DOHH2 (cell line): ENCODE results near the gene ZNF414.

Experiments used
- H3F3A ChIP-seq: fragments of 200-600 bp; sonication (generic), shearing (Covaris generic); 2 replicates; pipeline ENCODE4 v1.6.0; 2016; ENCODE audit warnings: antibody characterized with exemption, mild to moderate bottlenecking; ENCODE audit not compliant: control insufficient read depth, insufficient read depth
- H3K27ac ChIP-seq: fragments of 200-600 bp; sonication (generic); 2 replicates; pipeline ENCODE4 v1.5.1; 2014; ENCODE audit warnings: low read depth, mild to moderate bottlenecking, low read length, moderate library complexity
- H3K27me3 ChIP-seq: fragments of 200-600 bp; sonication (generic); 2 replicates; pipeline ENCODE4 v1.6.1; 2014; ENCODE audit warnings: mild to moderate bottlenecking, low read length, mixed read lengths; ENCODE audit not compliant: control insufficient read depth
- H3K36me3 ChIP-seq: fragments of 200-600 bp; sonication (generic); 2 replicates; pipeline ENCODE4 v1.6.1; 2014; ENCODE audit warnings: mild to moderate bottlenecking, low read length, moderate library complexity, mixed read lengths; ENCODE audit not compliant: control insufficient read depth
- H3K4me1 ChIP-seq: fragments of 200-600 bp; sonication (generic); 2 replicates; pipeline ENCODE4 v1.6.1; 2014; ENCODE audit warnings: mild to moderate bottlenecking, low read length, mixed read lengths; ENCODE audit not compliant: control insufficient read depth
- H3K4me2 ChIP-seq: fragments of 200-600 bp; sonication (generic); 2 replicates; pipeline ENCODE4 v1.6.0; 2014; ENCODE audit warnings: mild to moderate bottlenecking, low read length, moderate library complexity
- H3K4me3 ChIP-seq: fragments of 200-600 bp; sonication (generic); 2 replicates; pipeline ENCODE4 v1.5.1; 2014; ENCODE audit warnings: mild to moderate bottlenecking, low read length, mixed read lengths
- H3K79me2 ChIP-seq: fragments of 200-600 bp; sonication (generic); 2 replicates; pipeline ENCODE4 v1.6.1; 2014; ENCODE audit warnings: mild to moderate bottlenecking, low read length, mixed read lengths; ENCODE audit not compliant: control insufficient read depth
- H3K9me2 ChIP-seq: fragments of 200-600 bp; sonication (generic); replicated peaks from 2 replicates; pipeline ENCODE4 v1.6.1; 2014; ENCODE audit warnings: mild to moderate bottlenecking, low read length, mixed read lengths; ENCODE audit not compliant: control insufficient read depth
- H3K9me3 ChIP-seq: fragments of 200-600 bp; sonication (generic); 2 replicates; pipeline ENCODE4 v1.6.1; 2014; ENCODE audit warnings: antibody characterized with exemption, low read length, mixed read lengths; ENCODE audit not compliant: control insufficient read depth, insufficient read depth
- H4K20me1 ChIP-seq: fragments of 200-600 bp; sonication (generic); 2 replicates; pipeline ENCODE4 v1.6.0; 2014; ENCODE audit warnings: low read depth, mild to moderate bottlenecking, antibody characterized with exemption, low read length, moderate library complexity; ENCODE audit not compliant: control insufficient read depth, insufficient read depth
- EZH2phosphoT487 ChIP-seq: fragments of 200-600 bp; sonication (generic); IDR thresholded peaks from 2 replicates; pipeline ENCODE4 v1.6.1; 2017; ENCODE audit warnings: borderline replicate concordance, mild to moderate bottlenecking, antibody characterized with exemption, low read length, moderate library complexity, mixed read lengths
- TF ChIP-seq, protein P1 (sequence below): fragments of 200-600 bp; sonication (generic); IDR thresholded peaks from one replicate; pipeline ENCODE4 v1.5.1; 2014; ENCODE audit warnings: antibody characterized with exemption, mild to moderate bottlenecking, low read depth, low read length; ENCODE audit not compliant: poor library complexity, severe bottlenecking

ZNF414 gene

DNA sequence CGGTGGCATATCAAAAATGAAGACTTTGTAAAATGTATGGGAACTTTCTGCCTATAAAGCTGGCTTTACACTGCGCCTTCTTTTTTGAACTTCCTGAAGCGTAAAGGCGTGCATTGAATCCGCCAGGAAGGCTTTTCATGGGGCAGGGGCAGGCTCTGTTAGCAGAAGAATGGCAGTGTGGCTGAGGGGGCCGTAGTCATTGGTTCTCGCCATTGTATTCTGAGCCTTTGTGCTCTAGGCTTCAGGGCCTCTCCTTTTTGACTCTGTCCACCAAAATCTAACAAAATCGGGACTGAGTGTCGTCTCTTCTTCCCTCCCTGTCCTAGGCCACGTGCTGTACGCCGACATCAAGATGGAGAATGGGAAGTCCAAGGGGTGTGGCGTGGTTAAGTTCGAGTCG lies 25.6 kb downstream of the ZNF414 start:
- Histone ChIP-seq H3K27ac (no peak overlapping the region), H3F3A (peaks cover 2% of the 10 kb centered on the region; the same call in 1 of the 2 replicates)

DNA sequence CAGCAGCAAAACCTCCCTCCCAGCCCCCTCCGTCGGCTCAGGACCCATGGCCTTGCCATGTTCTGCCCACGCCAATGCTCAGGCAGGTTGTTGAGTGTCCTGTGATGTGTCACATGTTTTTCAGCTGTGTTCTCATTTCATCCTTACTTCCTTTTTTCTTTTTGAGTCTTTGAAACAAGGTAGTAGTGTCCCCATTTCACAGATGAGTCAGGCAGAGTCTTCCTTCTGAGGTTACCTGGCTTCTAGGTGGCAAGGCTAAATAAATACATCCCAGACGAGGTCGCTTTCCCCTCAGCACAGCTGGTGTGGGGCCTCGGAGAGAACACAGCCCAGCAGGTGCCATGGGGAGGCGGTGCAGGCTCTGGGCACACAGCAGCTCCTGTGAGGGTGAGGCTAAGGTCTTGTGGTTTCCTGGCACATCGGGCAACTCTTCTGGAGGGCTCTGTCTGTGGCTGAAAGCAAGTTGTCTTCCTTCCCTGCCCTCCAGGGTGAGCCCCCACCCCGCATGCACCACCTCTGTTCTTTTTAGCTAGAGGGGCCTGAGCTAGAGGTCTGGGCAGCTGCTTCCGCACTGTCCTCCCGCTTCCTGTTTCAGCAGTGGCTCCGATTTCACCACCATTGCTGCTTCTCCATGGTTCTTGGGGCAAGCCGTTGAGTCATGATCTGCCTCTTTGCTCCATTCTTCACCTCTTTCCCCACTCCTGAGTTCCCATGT lies 26.7 kb downstream of the ZNF414 start:
- Histone ChIP-seq H3K9me2 (no peaks in the 10 kb centered on the region), H3F3A (peaks cover 2% of the 10 kb centered on the region; the same call in 1 of the 2 replicates), H3K79me2 (peaks cover 16% of the 10 kb centered on the region), H3K4me1 (no peaks in the 10 kb centered on the region), H3K36me3 (peaks cover 70% of the 10 kb centered on the region), H3K4me2 (no peak overlapping the region), H3K27me3 (no peaks in the 10 kb centered on the region), H3K4me3 (no peak overlapping the region), H3K9me3 (no peaks in the 10 kb centered on the region), H3K27ac (no peak overlapping the region), H4K20me1 (peaks cover 8% of the 10 kb centered on the region; the same call in 1 of the 2 replicates)
- no peak for TF ChIP-seq EZH2phosphoT487
- TF ChIP-seq, protein P1, sequence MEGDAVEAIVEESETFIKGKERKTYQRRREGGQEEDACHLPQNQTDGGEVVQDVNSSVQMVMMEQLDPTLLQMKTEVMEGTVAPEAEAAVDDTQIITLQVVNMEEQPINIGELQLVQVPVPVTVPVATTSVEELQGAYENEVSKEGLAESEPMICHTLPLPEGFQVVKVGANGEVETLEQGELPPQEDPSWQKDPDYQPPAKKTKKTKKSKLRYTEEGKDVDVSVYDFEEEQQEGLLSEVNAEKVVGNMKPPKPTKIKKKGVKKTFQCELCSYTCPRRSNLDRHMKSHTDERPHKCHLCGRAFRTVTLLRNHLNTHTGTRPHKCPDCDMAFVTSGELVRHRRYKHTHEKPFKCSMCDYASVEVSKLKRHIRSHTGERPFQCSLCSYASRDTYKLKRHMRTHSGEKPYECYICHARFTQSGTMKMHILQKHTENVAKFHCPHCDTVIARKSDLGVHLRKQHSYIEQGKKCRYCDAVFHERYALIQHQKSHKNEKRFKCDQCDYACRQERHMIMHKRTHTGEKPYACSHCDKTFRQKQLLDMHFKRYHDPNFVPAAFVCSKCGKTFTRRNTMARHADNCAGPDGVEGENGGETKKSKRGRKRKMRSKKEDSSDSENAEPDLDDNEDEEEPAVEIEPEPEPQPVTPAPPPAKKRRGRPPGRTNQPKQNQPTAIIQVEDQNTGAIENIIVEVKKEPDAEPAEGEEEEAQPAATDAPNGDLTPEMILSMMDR = no peak

More for the DNA sequence above, 25.6 kb downstream of the ZNF414 start:
- no peak for TF ChIP-seq EZH2phosphoT487
- TF ChIP-seq, protein P1 = no peak
- Histone ChIP-seq H3K9me2 (no peaks in the 10 kb centered on the region), H3K36me3 (peaks cover 60% of the 10 kb centered on the region), H3K4me2 (no peak overlapping the region), H3K4me1 (no peaks in the 10 kb centered on the region), H3K4me3 (no peak overlapping the region), H3K27me3 (no peaks in the 10 kb centered on the region), H3K9me3 (no peaks in the 10 kb centered on the region), H4K20me1 (peaks cover 5% of the 10 kb centered on the region; the same call in 1 of the 2 replicates), H3K79me2 (peaks cover 5% of the 10 kb centered on the region)

DNA sequence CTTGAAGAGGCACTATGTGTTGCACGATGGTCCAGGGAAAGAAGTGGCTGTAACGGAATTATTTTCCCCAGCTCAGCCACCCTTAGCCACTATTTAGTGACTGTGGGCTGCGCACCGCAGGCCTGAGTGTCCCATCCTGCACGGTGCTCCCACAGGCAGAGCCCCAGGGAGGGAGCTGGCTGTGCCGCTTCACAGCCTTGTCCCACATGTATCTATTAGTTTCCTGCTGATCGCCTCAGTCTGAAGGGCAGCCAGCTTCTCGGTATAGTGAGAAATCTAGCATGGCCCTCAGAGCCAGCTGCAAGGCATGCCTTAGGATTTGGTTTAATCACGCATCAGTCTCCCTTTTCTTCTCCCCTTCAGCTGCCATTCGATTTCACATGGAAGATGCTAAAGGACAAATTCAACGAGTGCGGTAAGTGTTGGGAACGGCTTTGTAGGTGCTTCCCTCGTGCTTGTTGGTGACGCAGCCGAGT lies 27.3 kb downstream of the ZNF414 start:
- peaks cover 20% of the 10 kb centered on the region for H3K79me2 ChIP-seq
- peaks cover 2% of the 10 kb centered on the region; the same call in 1 of the 2 replicates for H3F3A ChIP-seq
- H3K4me1 ChIP-seq = no peaks in the 10 kb centered on the region
- TF ChIP-seq, protein P1 = no peak
- no peak for TF ChIP-seq EZH2phosphoT487
- H3K4me3 ChIP-seq = no peak overlapping the region
- H4K20me1 ChIP-seq = peaks cover 10% of the 10 kb centered on the region; the same call in 1 of the 2 replicates
- H3K27ac ChIP-seq = no peak overlapping the region
- H3K9me3 ChIP-seq = no peaks in the 10 kb centered on the region
- H3K27me3 ChIP-seq = no peaks in the 10 kb centered on the region
- H3K36me3 ChIP-seq = peaks cover 74% of the 10 kb centered on the region
- H3K9me2 ChIP-seq = no peaks in the 10 kb centered on the region
- H3K4me2 ChIP-seq = no peak overlapping the region
